Heart right ventricle (tissue), 16 donors: Measurements from ENCODE around the gene RANBP3L. TPM values are rescaled to one million over a fixed set of nuclear protein-coding genes. Genes with fewer than 3 reads are reported as not detected.
"Not testable (repeated sequence)": the region's sequence is repeated elsewhere in the genome, so short reads cannot be mapped to it uniquely, and the experiment has no call there.

Experiments
- ATAC-seq, 8 donors: fragments of 200-7000 bp; cut with Tn5 transposase; one replicate each; pipeline ENCODE4 v1.9.1; 2020; ENCODE audit warnings: mild to moderate bottlenecking in 8 of 8, moderate library complexity in 8 of 8, moderate number of reproducible peaks in 1 of 8
- DNase-seq, 2 donors: peaks; one replicate each; pipeline ENCODE4 v3.0.0-alpha.2; 2020
- H3K27ac ChIP-seq, 10 donors: fragments of 200-600 bp; sonication (generic) in 2 of 10; one replicate each; pipeline versions ENCODE4 v1.5.0 to v1.8.0; 2020 to 2022; ENCODE audit warnings: mild to moderate bottlenecking in 3 of 10
- H3K27me3 ChIP-seq, 7 donors: fragments of 200-600 bp; one replicate each; pipeline ENCODE4 v1.8.0; 2021 to 2022; ENCODE audit warnings: mild to moderate bottlenecking in 2 of 7
- H3K36me3 ChIP-seq, 9 donors: fragments of 200-600 bp; sonication (generic) in 1 of 9; one replicate each; pipeline versions ENCODE4 v1.5.0 to v1.8.0; 2020 to 2022; ENCODE audit warnings: mild to moderate bottlenecking in 2 of 9
- H3K4me1 ChIP-seq, 9 donors: fragments of 200-600 bp; sonication (generic) in 1 of 9; one replicate each; pipeline versions ENCODE4 v1.5.0 to v1.8.0; 2020 to 2022; ENCODE audit warnings: mild to moderate bottlenecking in 4 of 9
- H3K4me3 ChIP-seq, 10 donors: fragments of 200-600 bp; sonication (generic) in 2 of 10; one replicate each; pipeline versions ENCODE4 v1.5.0 to v1.8.0; 2020 to 2022; ENCODE audit warnings: mild to moderate bottlenecking in 7 of 10, moderate library complexity in 2 of 10
- H3K9me3 ChIP-seq, 11 donors: fragments of 200-600 bp in 10 of 11; sonication (generic) in 2 of 11; one replicate each; pipeline versions ENCODE4 v1.5.0 to v1.8.0; 2013 to 2022; ENCODE audit warnings: mild to moderate bottlenecking in 2 of 11, control low read depth in 1 of 11, moderate library complexity in 1 of 11
- WGBS, 2 donors: extraction: QIAGEN DNeasy Blood & Tissue Kit; methylation state at CpG; one replicate each; pipeline ENCODE4 v1.1.7; 2013; ENCODE audit warnings: inconsistent platforms in 1 of 2; 5-methylcytosine and 5-hydroxymethylcytosine counted together
- intact Hi-C, 10 donors: fragments of 100-400 bp; cut with DNase I; formaldehyde crosslinking; loops; one replicate each; pipeline versions ENCODE4 v1.11.1 to v1.14.2; 2022
- polyA plus RNA-seq, 2 donors: library from polyadenylated mRNA; stranded (reverse); fragments of 200-250 nt; gene quantifications; one replicate each; pipeline ENCODE4 v1.2.3, GENCODE V29; 2013
- total RNA-seq, 10 donors: library from RNA; stranded (reverse); fragmentation: NEBNext Ultra II Directional in 3 of 10; extraction: Animal tissue kit (Norgen Biotek cat#: 25700) in 3 of 10; gene quantifications; one replicate each; pipeline versions ENCODE4 v1.2.1 to v1.2.4, GENCODE V29; 2021 to 2023
- TF ChIP-seq, protein P1 (sequence below), 9 donors: fragments of 200-600 bp; sonication (generic) in 2 of 9; IDR thresholded peaks; one replicate each; pipeline versions ENCODE4 v1.5.0 to v1.8.0; 2021 to 2022; ENCODE audit warnings: antibody characterized with exemption in 9 of 9, mild to moderate bottlenecking in 5 of 9, moderate library complexity in 1 of 9
- donor health status: Arrhythmogenic right ventricular cardiomyopathy.
- donor health status: ischemic (EF 13 %, LVEDD 7.1; RV severe dilation, severe dysfunction).
- donor health status: healthy with polysubstance abuse.
- donor health status: DM: no; HTN: yes; CAD: no.
- donor health status: DM: no; HTN: no; CAD: no.
- donor health status: ischemic (EF 25% LVEDD 6.9; RV normal size, moderate dysfunction).
- donor health status: ischemic (EF 25% LVEDD 5.7; RV mildly dilated, moderate dysfunction).
- donor health status: healthy.
- donor health status: DM: yes; HTN: yes; CAD: no.
- donor health status: Ischemic cardiomyopathy.
- donor health status: ischemic (EF 35%, LVEDD 5.7; RV mildly dilated, moderate dysfunction).
- donor health status: nonischemic (EF 11% LVEDD 7.7; RV severe dilation, severe dysfunction).
- donor health status: DM: yes; HTN: yes; CAD: no.
- donor health status: PGD.
- donor health status: ischemic (EF 29% LVEDD 5.4; RV normal size, mild dysfunction).
- donor health status: nonischemic (EF 23%, LVEDD 6.1; RV moderate dilation, normal function).

RANBP3L gene
- total and polyA plus RNA-seq, 12 donors = 0.09 to 0.92 (median 0.49) TPM; not detected in 1

DNA sequence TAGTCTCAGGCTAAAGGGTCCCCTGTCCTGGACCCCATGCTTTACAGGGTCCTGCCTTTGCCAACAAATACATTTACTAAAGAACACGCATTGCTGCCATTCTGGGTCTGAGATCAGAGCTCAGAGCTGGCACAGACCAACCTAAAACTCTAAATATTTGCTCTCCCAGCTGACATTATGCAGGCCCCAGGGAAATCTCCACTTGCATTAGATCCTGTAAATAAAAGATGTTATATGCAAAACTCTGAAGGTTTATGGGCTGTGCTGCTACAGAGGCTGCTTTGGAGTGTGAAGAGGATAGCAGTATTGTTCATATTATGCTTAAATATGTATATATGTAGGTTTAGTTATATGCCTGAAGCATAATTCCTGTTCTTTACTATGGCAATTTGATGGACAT is 35.9 kb upstream of the RANBP3L start:
- DNase-seq (no peak), ATAC-seq (no peak)
- intact Hi-C loops = no loop called here
- peaks cover 0 to 6% (median 0%) of the 10 kb centered on the region in 11 donors for H3K9me3 ChIP-seq
- WGBS, 2 donors = 74 to 78% methylated on average over 1 of the region's 1 CpG
- H3K4me3 ChIP-seq = no peak overlapping the region
- H3K27ac ChIP-seq = no peak overlapping the region
- H3K27me3 ChIP-seq = no peaks in the 10 kb centered on the region
- TF ChIP-seq, protein P1, sequence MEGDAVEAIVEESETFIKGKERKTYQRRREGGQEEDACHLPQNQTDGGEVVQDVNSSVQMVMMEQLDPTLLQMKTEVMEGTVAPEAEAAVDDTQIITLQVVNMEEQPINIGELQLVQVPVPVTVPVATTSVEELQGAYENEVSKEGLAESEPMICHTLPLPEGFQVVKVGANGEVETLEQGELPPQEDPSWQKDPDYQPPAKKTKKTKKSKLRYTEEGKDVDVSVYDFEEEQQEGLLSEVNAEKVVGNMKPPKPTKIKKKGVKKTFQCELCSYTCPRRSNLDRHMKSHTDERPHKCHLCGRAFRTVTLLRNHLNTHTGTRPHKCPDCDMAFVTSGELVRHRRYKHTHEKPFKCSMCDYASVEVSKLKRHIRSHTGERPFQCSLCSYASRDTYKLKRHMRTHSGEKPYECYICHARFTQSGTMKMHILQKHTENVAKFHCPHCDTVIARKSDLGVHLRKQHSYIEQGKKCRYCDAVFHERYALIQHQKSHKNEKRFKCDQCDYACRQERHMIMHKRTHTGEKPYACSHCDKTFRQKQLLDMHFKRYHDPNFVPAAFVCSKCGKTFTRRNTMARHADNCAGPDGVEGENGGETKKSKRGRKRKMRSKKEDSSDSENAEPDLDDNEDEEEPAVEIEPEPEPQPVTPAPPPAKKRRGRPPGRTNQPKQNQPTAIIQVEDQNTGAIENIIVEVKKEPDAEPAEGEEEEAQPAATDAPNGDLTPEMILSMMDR (IDR thresholded peaks at IDR 0.05) = no peak
- H3K36me3 ChIP-seq = no peaks in the 10 kb centered on the region
- no peaks in the 10 kb centered on the region for H3K4me1 ChIP-seq

- H3K9me3 ChIP-seq = no peaks in the 10 kb centered on the region
- no peak overlapping the region for H3K27ac ChIP-seq
- no peaks in the 10 kb centered on the region for H3K4me1 ChIP-seq
- H3K27me3 ChIP-seq = no peaks in the 10 kb centered on the region
- intact Hi-C loops = no loop called here
- TF ChIP-seq, protein P1 (IDR thresholded peaks at IDR 0.05) = no peak
- DNase-seq = no peak
- no peak overlapping the region for H3K4me3 ChIP-seq
- ATAC-seq = no peak
- WGBS, 2 donors = 82 to 84% methylated on average over 5 of the region's 5 CpGs
- H3K36me3 ChIP-seq = no peaks in the 10 kb centered on the region
Observed at GRCh38 chr5:36334315-36334714, 32.6 kb upstream of the RANBP3L start.

- H3K36me3 ChIP-seq, H3K4me3 ChIP-seq, intact Hi-C loops, DNase-seq, H3K9me3 ChIP-seq, H3K27ac ChIP-seq, H3K4me1 ChIP-seq, ATAC-seq, H3K27me3 ChIP-seq: not testable (repeated sequence)
- WGBS, 2 donors = 89 to 93% methylated on average over 13 of the region's 13 CpGs
Observed at GRCh38 chr5:36332720-36333119, 31.0 kb upstream of the RANBP3L start.

DNA sequence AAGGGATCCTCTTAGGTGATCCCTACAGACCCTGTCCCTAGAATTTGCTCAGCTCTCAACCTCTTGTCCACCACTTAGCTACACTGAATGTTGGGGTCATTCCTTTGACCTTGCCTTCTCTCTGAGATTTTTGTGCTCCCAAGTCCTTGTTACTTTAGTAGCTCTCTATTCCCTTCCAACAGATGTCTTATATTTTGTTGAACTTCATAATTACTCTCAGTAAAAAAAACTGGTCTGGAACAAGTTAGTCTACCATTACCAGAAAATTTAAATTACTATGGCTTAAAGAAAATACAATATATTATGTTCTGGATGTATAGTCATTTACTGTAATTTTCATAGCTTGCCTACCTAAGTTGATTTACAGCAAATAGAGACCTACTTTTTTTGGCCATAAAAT is 23.5 kb upstream of the RANBP3L start:
- H3K4me1 ChIP-seq = peaks cover 0 to 8% (median 0%) of the 10 kb centered on the region in 9 donors
- TF ChIP-seq, protein P1 (IDR thresholded peaks at IDR 0.05) = no peak
- no peaks in the 10 kb centered on the region for H3K36me3 ChIP-seq
- ATAC-seq (no peak), DNase-seq (no peak)
- no peak overlapping the region for H3K4me3 ChIP-seq
- no peaks in the 10 kb centered on the region for H3K27me3 ChIP-seq
- intact Hi-C loops = no loop called here
- H3K9me3 ChIP-seq = peaks cover 0 to 4% (median 0%) of the 10 kb centered on the region in 11 donors
- H3K27ac ChIP-seq = no peak overlapping the region

GRCh38 chr5:36323926-36324781 is 22.5 kb upstream of the RANBP3L start:
- no peak overlapping the region for H3K4me3 ChIP-seq
- peaks cover 0 to 4% (median 0%) of the 10 kb centered on the region in 11 donors for H3K9me3 ChIP-seq
- WGBS, 2 donors = 65 to 72% methylated on average over 6 of the region's 6 CpGs
- no peak overlapping the region for H3K27ac ChIP-seq
- peaks cover 0 to 8% (median 0%) of the 10 kb centered on the region in 9 donors for H3K4me1 ChIP-seq
- H3K36me3 ChIP-seq = no peaks in the 10 kb centered on the region
- DNase-seq = peak; percentile 27 to 33
- no peaks in the 10 kb centered on the region for H3K27me3 ChIP-seq
- peak; percentile 58 to 91 (median 76) for ATAC-seq
- TF ChIP-seq, protein P1 (IDR thresholded peaks at IDR 0.05) = no peak
- intact Hi-C loops = no loop called here
